Amygdala (tissue), 56 donors: Measurements from ENCODE around the gene EEF1E1.

Experiments
- DNase-seq, 56 donors: peaks; one replicate each; lab custom pipeline; 2025; lab: John Stamatoyannopoulos, UW

The EEF1E1 gene

DNA sequence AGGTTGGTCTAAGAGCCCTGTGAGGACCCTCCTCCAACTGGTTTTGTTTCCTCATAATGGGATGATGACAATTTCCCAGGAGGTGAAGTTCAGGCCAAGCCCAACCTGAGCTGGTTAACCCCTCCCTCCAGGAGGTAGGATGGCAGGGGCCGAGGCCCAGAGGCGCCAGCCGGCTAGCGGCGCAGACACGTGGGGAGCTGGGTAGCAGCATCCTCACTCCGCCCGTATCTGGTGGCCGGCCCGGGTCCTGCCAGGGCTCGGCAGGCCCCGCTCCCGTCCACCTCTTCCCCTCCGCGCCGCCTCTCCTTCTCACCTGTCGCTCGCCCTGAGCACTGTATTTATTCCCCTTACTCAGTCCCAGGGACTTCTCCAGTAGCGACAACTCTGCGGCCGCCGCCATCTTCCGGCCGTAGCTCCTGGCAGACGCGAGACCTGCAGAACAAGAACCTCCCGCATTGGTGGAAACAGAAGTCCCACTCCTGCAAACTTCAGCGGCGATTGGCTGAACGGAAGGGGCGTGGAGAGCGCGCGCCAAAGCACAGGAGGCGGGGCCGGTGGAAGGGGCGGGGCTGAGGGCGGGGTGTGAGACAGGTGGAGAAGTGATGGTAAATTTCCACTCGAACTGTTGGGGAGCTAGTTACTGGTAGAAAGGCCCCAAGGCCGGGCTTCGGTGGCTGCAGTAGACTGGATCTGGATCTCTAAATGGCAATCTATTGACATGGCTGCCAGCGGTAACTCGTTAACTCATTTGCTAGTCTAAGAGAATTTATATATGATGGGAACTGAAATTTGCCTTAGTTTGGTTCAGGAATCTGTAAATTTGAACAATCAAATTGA is at the start of gene EEF1E1:
Gene EEF1E1, minus strand, starts transcription at position 427 of the 837 bp plus-strand sequence. Its CDS starts 27 bp downstream, at position 400.
- peak; percentile 38 to 97 (median 91) for DNase-seq

- peak in 1 of 56 donors; percentile 6 for DNase-seq
Observed at GRCh38 chr6:8149350-8149749, 47.0 kb upstream of the EEF1E1 start.

GRCh38 chr6:8143945-8144344 is 41.6 kb upstream of the EEF1E1 start:
- DNase-seq = no peak

DNA sequence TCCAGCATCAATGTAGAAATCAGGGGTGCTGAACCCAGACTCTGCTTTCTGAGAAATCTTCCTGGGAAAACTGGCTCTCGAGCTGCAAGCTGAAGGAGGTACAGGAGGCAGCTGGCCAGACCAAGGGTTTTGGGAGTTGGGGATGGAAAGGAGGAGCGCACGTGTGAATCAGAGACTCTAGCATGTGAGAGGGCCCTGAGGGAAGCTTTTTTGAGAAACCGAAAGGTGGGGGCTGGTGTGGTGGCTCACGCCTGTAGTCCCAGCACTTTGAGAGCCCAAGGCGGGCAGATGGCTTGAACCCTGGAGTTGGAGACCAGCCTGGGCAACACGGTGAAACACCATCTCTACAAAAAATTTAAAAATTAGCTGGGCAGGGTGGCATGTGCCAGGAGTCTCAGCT is 37.1 kb upstream of the EEF1E1 start:
- no peak for DNase-seq

DNA sequence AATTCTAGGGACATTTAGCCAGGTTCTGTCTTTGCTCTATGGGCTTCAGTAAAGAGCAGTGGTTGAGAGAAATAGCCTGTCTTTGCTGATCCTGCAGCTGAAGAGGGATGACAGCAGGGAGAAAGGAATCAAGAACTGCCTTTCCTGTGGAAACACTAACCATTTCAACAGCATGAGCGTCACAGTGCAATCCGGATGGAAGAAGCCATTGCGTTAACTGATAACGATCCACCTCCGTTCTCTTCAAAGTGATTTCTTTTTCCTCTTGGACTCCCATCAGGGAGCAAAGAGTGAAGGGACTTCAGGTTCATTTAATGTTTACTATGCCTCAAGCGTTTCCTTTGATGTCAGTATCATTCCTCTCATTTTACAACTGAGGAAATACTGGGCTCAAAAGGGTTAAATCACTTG is 35.2 kb upstream of the EEF1E1 start:
- no peak for DNase-seq

DNA sequence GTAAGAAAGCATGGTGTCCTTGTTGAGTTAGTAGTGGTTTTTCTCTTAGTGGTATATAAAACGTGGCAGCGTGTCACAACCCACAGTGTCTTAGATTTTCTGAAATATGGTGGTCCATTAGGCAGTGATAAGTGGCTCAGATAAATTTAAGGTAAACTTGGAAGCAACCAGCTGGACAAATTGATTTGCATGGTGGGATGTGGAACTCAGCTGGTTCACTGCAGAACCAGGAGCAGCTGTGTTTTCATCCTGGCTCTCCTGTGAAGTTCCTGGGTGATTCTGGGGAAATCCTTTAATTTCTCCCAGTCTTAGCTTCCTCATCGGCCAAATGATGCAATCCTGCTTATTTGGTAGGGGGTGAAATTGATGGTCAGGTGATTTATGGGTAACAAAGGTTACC is 32.9 kb upstream of the EEF1E1 start:
- no peak for DNase-seq

- DNase-seq = no peak
Observed at GRCh38 chr6:8132130-8132529, 29.8 kb upstream of the EEF1E1 start.

DNA sequence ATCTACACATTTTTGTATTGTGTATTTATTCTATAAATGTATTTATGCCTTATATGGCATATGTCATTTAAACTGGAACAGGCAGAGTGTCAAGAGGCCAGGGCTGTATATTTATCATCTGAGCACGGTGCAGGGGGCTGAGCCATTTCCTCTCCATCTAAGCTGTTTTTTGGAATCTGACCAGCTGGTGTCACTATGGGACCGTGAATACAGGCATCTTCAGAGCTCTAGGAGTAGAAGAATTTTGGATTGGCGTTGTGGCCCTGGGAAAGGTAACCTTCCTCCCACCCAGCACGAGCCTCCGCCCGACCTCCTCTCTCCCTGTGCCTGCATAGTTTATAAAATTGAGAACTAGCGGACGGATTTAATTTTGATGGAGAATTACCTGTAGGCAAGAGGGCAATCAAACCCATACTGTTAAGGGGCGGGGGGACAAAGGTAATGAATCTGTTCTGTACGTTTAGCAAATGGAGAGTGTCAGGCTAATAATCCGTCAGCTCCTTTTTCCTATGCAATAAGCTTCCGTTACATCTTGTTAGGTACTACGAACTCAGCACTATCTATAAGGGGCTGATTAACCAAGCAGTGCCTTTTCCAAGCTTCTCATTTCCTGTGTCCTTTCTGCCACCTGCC is 29.0 kb upstream of the EEF1E1 start:
- peak in 26 of 56 donors; percentile 1 to 49 (median 9) for DNase-seq

- no peak for DNase-seq
Observed at GRCh38 chr6:8130399-8130798, 28.1 kb upstream of the EEF1E1 start.

DNA sequence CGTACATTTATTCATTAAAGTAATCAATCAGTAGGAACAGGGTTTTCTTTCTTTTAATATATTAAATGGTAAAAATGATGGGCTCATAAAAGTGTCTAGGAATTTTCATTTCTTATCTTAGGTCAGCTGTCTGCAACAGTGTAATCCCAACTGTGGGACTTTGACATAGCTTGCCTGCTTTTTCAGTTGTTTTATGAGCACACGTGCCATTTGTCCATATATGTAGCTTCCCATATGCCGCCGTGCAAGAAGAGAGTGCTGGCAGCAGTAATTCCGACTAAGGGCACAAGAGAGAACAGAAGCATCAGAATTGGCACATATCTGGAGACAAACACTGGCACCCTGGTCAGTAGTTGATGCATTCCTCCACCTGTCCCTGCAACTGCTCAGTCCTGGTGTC is 20.9 kb upstream of the EEF1E1 start:
- DNase-seq = no peak

DNA sequence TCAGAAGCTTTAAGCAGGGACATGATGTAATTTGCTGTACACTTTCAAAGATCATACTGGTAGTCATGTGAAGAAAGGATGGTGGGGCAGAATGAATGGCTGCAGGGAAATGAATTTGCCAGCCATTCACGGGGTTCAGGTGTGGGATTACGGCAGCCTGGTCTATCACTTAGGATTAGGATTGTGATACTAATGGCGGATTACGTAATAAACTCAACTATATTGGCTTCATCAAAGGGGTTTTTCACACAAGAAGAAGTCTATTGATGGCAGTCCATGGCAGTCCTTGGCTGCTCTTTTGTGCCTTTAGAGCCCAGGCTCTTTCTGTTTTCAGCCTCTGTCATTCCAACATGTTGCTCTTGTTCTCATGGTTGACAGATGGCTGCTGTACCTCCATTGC is 12.6 kb upstream of the EEF1E1 start:
- no peak for DNase-seq

DNA sequence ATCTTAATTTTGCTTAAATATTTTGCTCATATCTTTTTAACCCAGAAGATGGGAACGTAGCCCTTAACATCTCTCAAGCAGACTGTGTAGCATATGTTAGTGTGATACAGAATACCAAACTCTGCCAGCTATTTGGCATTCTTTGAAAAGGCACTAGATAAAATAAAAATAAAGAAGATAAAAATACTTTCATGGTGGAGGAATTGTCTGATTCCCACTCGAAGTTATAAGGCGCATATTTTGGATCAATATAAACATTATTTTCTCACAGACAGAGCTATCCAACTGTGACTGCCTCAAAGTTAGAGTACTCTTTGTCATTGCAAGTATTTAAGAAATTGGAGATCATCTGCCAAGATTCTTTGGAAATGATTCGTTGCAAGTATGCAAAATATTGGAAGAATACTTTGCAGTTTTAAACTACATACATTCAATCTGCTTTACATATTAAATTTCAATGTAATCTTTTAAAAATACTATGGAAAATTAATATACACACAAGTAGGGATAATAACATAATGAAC is 10.8 kb upstream of the EEF1E1 start:
- DNase-seq = no peak

- DNase-seq = no peak
Observed at GRCh38 chr6:8110725-8111124, 8.4 kb upstream of the EEF1E1 start.

GRCh38 chr6:8110117-8110721 is 7.9 kb upstream of the EEF1E1 start:
- DNase-seq = no peak

DNA sequence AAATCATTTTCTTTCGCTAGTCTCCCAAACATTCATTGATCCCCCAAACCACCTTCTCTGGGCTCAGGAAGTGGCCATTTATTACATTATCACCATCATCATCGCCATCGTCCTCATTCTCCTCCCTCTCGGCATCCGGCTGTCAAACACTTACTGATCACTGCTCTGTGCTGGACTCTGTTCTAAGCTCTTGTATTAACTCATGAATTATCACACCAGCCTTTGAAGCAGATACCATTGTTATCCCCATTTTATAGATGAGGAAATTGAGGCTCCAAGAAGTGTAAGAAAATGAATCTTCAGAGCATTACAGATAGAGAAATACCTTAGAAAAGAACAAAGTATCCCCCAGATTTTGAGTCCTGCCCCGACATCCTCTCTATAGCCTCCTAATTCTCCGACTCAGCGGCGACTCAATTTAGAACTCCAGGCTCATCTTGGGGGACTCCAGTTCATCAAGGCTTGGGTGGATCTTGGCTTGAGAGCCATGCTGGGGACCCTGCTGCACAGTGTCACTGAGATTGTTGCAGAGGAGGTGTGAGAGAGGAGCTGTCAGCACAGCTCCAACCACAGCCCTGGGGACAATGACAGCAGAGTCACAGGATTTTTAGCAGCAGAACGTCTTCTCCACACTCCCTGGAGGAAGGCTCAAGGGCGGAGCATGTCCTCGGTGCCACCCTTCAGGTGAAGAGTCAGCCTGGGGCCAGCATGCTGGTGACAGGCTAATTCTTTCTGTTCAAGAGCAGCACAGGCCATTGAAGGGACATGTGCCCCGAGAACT is 6.6 kb upstream of the EEF1E1 start:
- no peak for DNase-seq

- DNase-seq = peak in 1 of 56 donors; percentile 4
Observed at GRCh38 chr6:8108031-8108660, 5.8 kb upstream of the EEF1E1 start.

GRCh38 chr6:8105791-8106190 is 3.4 kb upstream of the EEF1E1 start:
- no peak for DNase-seq

- DNase-seq = no peak
Observed at GRCh38 chr6:8103726-8104125, 1.4 kb upstream of the EEF1E1 start.

DNA sequence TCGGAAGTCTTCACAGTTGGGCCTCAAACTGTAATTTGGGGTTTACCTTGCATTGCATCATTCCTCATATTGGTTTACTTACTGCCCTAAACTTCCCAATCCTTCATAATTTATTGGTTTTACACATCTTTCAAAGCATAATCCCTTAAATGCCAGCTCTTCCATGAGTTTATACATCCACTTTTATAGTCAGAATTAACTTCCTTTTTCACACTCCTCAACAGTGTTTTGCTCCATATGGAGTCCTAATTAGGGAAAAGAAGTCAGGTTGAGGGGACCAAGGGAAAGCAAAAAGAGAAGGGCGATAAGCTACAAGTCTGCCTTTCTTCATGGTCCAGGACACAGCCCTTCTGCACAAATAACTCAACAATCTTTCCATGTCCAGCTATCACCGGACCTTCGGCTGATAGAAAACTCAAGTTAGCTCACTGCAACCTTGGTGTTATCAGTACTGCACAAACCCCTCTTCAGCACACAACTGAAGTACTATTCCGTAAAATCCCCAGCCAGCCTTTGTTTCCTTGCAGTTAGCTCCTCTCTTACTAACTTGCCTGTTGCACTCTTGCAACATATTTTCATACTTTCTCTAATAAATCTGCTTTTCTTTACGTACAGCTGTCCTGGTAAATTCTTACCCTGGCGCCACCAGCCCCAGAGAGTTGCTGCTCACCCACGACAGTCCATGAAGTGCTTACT is 2.0 kb downstream of the EEF1E1 start:
- DNase-seq = no peak
